ENCODE data around the gene SOX6. TPM values are rescaled to one million over a fixed set of nuclear protein-coding genes. Genes with fewer than 3 reads are reported as not detected.

SOX6 gene
- total RNA-seq, 1 donor from 2014 or later, result 7.6 TPM

- no peaks in the 10 kb centered on the region for H3F3A ChIP-seq (ENCODE audit: low read depth)
- no peaks in the 10 kb centered on the region for H4K20me1 ChIP-seq (ENCODE audit: low read depth)
- no peak overlapping the region for H3K4me3 ChIP-seq
- no peaks in the 10 kb centered on the region for H3K9me3 ChIP-seq (ENCODE audit: low read depth)
- Mint-ChIP-seq H3K36me3 (no peaks in the 10 kb centered on the region), H3K9me3 (no peaks in the 10 kb centered on the region), H3K4me3 (no peak overlapping the region), H3K27me3 (ENCODE audit: insufficient read depth, low read depth) (no peaks in the 10 kb centered on the region), H3K4me1 (no peaks in the 10 kb centered on the region), H3K27ac (no peak overlapping the region)
- no peaks in the 10 kb centered on the region for H3K27me3 ChIP-seq
- no peak overlapping the region for H3K4me2 ChIP-seq
- no peak overlapping the region for H2AFZ ChIP-seq (replicated peaks)
- no peak overlapping the region for H3K9ac ChIP-seq
- H3K4me1 ChIP-seq, result no peaks in the 10 kb centered on the region
- H3K79me2 ChIP-seq (ENCODE audit: low read depth), result no peaks in the 10 kb centered on the region
- DNase-seq (ENCODE audit: low spot score), result no peak
- TF ChIP-seq EZH2phosphoT487 (IDR thresholded peaks at IDR 0.05) (no peak), EZH2 (IDR thresholded peaks at IDR 0.05) (no peak), CTCF (IDR thresholded peaks at IDR 0.05) (no peak)
- no peaks in the 10 kb centered on the region for H3K36me3 ChIP-seq
- no peak overlapping the region for H3K27ac ChIP-seq
These were observed 138.7 kb downstream of the SOX6 start for GRCh38 chr11:16217631-16218030.

DNA sequence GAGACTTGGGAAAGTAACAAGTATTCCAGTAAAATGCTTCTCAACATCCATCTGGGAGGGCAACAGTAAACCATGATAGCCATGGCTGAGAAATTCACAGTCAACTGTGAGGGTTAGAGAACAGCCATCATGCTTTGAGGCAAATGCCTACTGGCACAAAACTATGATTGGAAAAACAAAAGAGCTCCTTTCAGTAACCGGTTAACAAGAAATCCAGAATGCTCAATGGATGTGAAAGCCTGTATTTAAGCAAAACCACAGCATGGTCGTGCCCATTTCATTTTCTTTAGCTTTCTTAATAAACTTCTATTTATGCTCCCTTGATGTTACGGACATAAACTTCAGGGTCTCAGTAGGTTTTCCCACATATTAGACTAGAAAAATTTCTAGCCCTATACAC, 139.5 kb downstream of the SOX6 start:
- DNase-seq (ENCODE audit: low spot score), result no peak
- no peak overlapping the region for H3K4me3 Mint-ChIP-seq
- H3K27me3 Mint-ChIP-seq (ENCODE audit: insufficient read depth, low read depth), result no peaks in the 10 kb centered on the region

DNA sequence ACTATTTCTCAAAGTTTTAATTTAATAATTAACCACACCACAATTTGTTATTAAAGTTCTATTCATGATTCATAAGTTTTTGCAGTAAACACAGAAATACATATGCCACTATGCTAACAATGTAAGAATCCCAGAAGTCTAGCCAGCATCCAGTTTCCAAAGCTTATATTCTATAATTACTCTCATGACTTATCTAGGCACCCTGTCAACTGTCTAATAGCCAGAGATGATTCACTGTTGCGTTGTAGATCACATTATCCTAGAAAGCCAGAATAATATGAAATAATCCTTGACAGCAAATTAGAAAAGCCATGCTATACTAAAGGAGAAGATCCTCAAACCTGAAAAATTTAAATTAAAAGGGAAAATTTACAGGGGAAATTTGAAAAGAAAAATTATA, 141.0 kb downstream of the SOX6 start:
- Histone ChIP-seq H4K20me1 (ENCODE audit: low read depth) (no peaks in the 10 kb centered on the region), H3K4me3 (no peak overlapping the region), H2AFZ (replicated peaks) (no peak overlapping the region), H3K9me3 (ENCODE audit: low read depth) (no peaks in the 10 kb centered on the region), H3K4me2 (no peak overlapping the region), H3K79me2 (ENCODE audit: low read depth) (no peaks in the 10 kb centered on the region), H3K4me1 (peaks cover 13% of the 10 kb centered on the region), H3K27me3 (no peaks in the 10 kb centered on the region), H3K9ac (no peak overlapping the region), H3F3A (ENCODE audit: low read depth) (no peaks in the 10 kb centered on the region), H3K36me3 (no peaks in the 10 kb centered on the region), H3K27ac (no peak overlapping the region)
- Mint-ChIP-seq H3K27me3 (ENCODE audit: insufficient read depth, low read depth) (no peaks in the 10 kb centered on the region), H3K9me3 (no peaks in the 10 kb centered on the region), H3K36me3 (no peaks in the 10 kb centered on the region), H3K4me1 (peaks cover 8% of the 10 kb centered on the region), H3K27ac (no peak overlapping the region), H3K4me3 (no peak overlapping the region)
- no peak for DNase-seq (ENCODE audit: low spot score)
- TF ChIP-seq CTCF (IDR thresholded peaks at IDR 0.05) (no peak), EZH2phosphoT487 (IDR thresholded peaks at IDR 0.05) (no peak), EZH2 (IDR thresholded peaks at IDR 0.05) (no peak)

More for the DNA sequence above, 139.5 kb downstream of the SOX6 start:
- H3K36me3 ChIP-seq, result no peaks in the 10 kb centered on the region
- H3K27ac ChIP-seq, result no peak overlapping the region
- H3F3A ChIP-seq (ENCODE audit: low read depth), result no peaks in the 10 kb centered on the region
- H3K4me1 ChIP-seq, result peaks cover 3% of the 10 kb centered on the region
- H3K4me2 ChIP-seq, result no peak overlapping the region
- no peak overlapping the region for H2AFZ ChIP-seq (replicated peaks)
- Mint-ChIP-seq H3K9me3 (no peaks in the 10 kb centered on the region), H3K36me3 (no peaks in the 10 kb centered on the region), H3K27ac (no peak overlapping the region), H3K4me1 (no peaks in the 10 kb centered on the region)
- no peaks in the 10 kb centered on the region for H3K27me3 ChIP-seq
- H4K20me1 ChIP-seq (ENCODE audit: low read depth), result no peaks in the 10 kb centered on the region
- no peak overlapping the region for H3K4me3 ChIP-seq
- H3K9me3 ChIP-seq (ENCODE audit: low read depth), result no peaks in the 10 kb centered on the region
- no peak overlapping the region for H3K9ac ChIP-seq
- H3K79me2 ChIP-seq (ENCODE audit: low read depth), result no peaks in the 10 kb centered on the region
- no peak for TF ChIP-seq EZH2 (IDR thresholded peaks at IDR 0.05)
- TF ChIP-seq CTCF (IDR thresholded peaks at IDR 0.05), result no peak
- TF ChIP-seq EZH2phosphoT487 (IDR thresholded peaks at IDR 0.05), result no peak
